Endometrium (tissue), 2 donors: ENCODE measurements around the gene APPBP2.
"Not testable (repeated sequence)": the region's sequence is repeated elsewhere in the genome, so short reads cannot be mapped to it uniquely, and the experiment has no call there.

Experiments
- FAIRE-seq: peaks from 2 replicates; lab custom pipeline; 2012; peaks lifted over from hg19 to GRCh38; lab: Jason Lieb, UNC
- donor health status: control.
- donor health status: control.

Gene APPBP2

DNA sequence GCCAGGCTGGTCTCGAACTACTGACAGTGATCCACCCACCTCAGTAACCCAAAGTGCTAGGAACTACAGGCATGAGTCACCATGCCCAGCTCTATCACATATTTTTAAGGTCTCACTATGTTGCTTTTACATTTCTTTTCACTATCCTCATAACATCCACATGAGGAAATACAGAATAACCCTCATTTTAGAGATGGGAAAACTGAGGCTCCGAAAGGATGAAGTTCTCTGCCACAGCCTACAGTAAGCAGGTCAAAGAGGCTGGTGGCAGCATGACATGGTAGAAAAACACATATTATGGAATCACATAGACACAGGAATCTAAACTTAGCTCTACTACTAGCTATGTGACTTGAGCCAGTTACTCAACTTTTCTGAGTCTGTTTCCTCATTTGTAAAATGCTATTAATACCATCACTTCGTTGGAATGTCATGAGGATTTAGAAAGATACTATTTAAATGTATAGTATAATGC, 32.2 kb downstream of the APPBP2 start:
- FAIRE-seq = no peak

DNA sequence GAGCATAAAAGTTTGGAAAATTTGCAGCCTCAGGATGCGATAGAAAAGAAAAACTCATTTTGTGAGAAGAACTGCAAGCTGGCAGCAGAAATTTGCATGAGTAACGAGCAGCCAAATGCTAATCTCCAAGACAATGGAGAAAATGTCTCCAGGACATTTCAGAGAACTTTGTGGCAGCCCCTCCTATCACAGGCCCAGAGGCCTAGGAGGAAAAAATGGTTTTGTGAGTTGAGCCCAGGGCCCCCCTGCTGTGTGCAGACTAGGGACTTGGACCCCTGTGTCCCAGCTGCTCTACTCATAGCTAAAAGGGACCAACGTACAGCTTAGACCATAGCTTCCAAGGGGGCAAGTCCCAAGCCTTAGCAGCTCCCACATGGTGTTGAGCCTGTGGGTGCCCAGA, 34.3 kb downstream of the APPBP2 start:
- no peak for FAIRE-seq

DNA sequence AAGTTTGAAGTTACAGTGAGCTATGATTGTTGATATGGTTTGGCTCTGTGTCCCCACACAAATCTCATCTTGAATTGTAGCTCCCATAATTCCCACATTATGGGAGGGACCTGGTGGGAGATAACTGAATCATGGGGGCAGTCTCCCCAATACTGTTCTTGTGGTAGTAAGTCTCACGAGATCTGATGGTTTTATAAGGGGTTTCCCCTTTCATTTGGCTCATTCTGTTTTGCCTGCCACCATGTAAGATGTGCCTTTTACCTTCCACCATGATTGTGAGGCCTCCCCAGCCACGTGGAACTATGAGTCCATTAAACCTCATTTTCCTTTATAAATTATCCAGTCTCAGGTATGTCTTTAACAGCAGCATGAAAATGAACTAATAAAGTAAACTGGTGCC, 35.4 kb downstream of the APPBP2 start:
- not testable (repeated sequence) for FAIRE-seq

- FAIRE-seq = no peak
Measured at GRCh38 chr17:60481604-60482003, 44.4 kb downstream of the APPBP2 start.

- FAIRE-seq = no peak
Measured at GRCh38 chr17:60473788-60474187, 52.3 kb downstream of the APPBP2 start.

GRCh38 chr17:60472449-60472848, 53.6 kb downstream of the APPBP2 start:
- FAIRE-seq = no peak

GRCh38 chr17:60471451-60471850, 54.6 kb downstream of the APPBP2 start:
- FAIRE-seq = no peak

- no peak for FAIRE-seq
Measured at GRCh38 chr17:60468371-60468770, 57.7 kb downstream of the APPBP2 start.

- no peak for FAIRE-seq
Measured at GRCh38 chr17:60464343-60464742, 61.7 kb downstream of the APPBP2 start.

DNA sequence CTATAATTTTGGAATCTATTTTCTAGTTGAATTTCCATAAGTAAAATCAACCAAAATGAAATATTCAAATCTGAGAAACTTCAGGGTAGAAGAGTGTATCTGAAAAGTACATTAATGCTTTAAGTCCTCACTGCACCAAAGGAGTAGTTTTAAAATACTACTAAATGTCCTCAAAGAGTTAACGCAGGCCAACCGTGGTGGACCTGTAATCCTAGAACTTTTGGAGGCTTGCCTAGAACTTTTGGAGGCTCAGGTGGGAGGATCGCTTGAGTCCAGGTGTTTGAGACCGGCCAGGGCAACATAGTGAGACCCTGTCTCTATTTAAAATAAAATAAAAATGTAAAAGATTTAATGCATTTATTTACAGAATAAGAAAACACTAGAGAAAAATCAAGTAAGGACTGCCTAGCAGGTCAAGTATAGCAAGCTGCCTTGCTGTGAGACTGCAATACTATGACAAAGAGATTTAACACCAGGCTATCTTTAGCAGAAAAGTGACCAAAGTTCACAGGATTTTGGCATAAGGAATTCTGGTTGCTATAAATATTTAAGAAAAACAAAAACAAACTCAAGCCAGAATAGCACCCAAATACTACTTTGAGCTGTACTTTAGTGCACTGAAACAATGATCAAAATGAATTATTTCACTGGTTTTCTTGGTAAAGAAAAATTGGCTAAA, 62.7 kb downstream of the APPBP2 start:
- FAIRE-seq = no peak

DNA sequence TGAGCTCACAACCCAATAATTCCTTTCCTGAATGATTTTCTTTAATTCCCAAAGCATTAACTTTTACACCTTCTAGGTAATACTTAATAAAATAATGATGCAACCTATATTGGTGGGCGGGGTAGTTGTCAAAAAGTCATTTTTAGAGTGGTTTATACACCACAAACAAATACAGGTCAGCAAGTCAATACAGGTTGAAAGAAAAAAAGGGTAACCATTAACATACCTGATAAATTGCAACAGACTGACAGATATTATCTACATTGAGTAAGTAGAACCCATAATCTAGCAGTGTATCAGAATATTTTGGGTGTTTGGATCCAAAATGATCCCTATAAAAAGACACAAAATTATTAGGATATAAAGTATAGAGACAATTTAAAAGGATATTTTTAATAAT, 64.5 kb downstream of the APPBP2 start:
- FAIRE-seq = no peak

- FAIRE-seq = no peak
Measured at GRCh38 chr17:60457148-60457547, 68.9 kb downstream of the APPBP2 start.

DNA sequence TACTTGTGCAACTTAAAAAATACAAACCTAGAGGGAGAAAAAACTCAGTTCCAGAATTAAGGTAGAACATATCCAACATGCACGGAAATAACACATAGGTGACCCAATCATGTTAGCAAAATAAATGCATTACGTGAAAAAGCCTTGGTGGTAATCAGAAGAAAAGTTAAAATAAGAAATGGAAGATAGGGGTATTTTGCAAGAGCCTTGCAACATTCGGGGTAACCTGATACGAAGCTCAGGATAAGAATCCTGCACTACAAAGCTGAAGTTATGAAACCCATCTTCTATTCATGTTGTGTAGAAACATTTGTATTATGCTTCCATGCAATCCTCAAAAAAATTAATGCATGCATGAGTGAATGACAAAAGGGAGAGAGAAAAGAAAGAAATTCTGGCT, 70.7 kb downstream of the APPBP2 start:
- no peak for FAIRE-seq

DNA sequence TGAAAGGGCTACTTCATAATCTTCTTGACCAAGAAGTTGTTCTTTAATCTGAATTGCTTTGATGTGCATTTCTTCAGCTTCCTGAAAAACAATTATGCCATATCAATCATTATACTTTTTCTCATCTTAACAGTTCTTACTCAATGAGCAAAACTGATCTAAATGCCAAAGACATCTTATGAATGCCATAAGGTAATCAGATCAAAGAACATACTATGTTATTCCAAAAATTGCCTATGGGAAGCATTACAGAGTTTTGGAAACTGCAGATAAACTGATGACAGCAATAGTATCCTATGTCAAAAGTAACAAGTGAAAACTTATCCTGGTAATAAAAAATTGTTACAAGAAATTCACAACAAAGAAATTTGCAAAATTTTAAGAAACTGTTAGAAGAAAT, 74.1 kb downstream of the APPBP2 start:
- FAIRE-seq = no peak

GRCh38 chr17:60451071-60451470, 75.0 kb downstream of the APPBP2 start:
- no peak for FAIRE-seq

GRCh38 chr17:60447375-60447774, 78.7 kb downstream of the APPBP2 start:
- FAIRE-seq = no peak

DNA sequence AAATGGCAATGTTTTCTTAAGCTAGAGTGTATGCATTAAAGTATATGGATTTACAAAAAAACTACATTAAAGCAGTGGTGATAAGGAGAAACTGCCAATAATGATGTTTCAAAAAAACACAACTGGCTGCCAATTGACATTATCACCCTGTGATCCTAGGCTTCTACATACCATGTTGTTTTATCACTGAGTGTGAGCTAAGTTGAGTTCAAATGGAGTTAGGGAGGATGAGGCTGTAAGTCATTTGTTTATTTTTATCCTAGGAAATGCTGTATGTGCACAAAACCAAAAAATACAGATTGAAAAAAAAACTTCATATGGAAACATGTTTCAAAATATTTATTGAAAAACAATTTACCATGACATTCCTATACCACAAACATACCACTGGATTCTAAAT, 80.9 kb downstream of the APPBP2 start:
- FAIRE-seq = no peak

DNA sequence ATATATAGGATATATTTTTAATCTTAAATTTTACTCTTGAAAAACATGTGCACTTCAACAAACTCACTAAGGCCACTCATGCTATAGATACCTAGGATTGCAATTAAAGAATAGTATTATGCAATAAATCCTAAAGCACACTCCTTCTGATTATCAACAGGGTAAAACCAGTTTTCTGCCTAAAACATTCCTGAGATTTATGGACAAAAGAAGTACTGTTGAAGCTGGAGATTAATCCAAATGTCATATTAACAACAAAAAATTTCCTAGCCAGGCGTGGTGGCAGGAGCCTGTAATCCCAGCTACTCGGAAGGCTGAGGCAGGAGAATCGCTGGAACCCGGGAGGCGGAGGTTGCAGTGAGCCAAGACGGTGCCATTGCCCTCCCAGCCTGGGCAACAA, 82.3 kb downstream of the APPBP2 start:
- no peak for FAIRE-seq

- FAIRE-seq = peak; percentile 70
Measured at GRCh38 chr17:60442271-60443173, 83.5 kb downstream of the APPBP2 start.

DNA sequence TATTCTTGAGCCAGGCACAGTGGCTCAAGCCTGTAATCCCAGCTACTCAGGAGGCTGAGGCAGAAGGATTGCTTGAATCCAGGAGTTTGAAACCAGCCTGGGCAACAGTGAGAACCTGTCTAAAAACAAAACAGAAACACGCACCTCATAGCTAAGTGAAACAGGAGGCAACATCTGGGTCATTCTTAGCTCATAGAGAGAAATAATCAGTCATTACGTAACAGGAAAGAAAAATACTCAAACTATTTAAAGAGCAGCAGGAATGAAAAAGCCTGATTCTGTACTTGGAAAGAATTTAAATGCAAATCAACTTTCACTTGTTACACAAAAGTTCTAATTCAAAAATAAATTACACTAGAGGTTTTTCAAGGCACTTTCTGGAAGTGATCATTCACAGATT, 86.5 kb downstream of the APPBP2 start:
- FAIRE-seq = no peak

DNA sequence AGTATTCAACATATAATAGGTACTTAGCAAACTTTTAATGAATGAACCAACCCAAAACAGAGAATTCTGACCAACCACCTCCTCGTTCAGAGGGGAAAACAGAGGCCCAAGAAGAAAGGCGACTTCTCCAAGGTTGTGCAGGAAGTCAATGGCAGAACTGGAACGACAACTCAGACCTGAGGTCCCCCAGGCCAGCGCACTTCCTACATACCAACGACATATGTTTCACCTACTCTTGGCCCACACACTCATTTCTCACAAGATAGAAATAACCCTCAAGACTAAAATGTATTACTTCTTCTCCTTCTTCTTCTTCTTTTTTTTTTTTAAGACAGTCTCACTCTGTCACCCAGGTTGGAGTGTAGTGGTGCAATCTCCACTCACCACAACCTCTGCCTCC, 89.4 kb downstream of the APPBP2 start:
- FAIRE-seq = no peak

DNA sequence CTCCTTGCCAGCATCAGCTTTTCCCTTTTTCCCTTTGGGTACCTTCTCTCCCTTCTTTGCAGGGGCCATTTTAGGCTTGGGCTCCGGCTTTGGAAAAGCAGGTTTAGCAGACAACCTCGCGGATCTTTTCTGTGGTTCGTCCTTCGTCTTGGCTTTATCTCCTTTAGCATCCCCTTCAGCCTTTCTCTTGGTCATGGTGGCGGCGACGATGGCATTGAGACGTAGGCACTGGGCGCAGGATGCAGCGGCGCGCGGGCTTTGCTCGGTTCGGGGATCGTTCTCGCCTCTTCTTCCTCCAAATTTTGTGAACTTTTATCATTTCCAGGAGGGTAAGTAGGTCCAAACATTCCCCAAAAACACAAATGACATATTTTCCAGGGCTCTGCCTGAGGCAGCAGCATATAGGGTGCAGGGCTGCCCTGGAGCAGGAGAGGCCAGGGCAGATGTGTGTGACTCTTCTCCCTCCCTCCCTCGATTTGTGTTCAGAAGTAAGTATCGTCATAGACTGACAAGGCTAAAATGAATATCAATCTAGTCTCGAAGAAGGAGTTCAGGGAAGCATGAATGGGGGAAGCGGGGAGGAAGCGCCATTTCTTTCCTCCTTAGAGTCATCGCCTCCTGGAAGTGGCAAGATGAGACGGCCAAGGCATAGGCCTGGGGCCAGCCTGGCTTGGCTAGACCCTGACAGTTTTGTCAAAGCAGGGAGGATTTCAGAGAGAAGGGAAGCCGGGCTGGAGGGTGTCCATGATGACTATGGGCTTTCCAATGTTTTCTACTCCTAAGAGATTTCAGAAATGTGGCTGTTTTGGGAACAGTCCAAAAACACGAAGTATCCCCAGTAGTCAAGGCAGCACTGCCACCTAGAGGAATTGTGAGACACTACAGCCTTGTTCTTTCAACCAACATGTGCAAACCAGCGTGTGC, 90.5 kb downstream of the APPBP2 start:
- peak; percentile 83 for FAIRE-seq
